H1 (cell line): ENCODE measurements around the gene ULBP3. TPM values are rescaled to one million over a fixed set of nuclear protein-coding genes. Genes with fewer than 3 reads are reported as not detected.
"Not testable (repeated sequence)": the region's sequence is repeated elsewhere in the genome, so short reads cannot be mapped to it uniquely, and the experiment has no call there.

ENCODE experiments used
- CTCF ChIA-PET: fragments of 300-600 bp; sonication (Branson Sonifier 250); formaldehyde crosslinking; loops from one replicate; lab custom pipeline; 2021; ENCODE audit not compliant: partially characterized antibody; lab: Charles Lee
- POLR2A ChIA-PET: fragments of 300-600 bp; sonication (Branson Sonifier 250); formaldehyde crosslinking; loops from one replicate; lab custom pipeline; 2021; ENCODE audit warnings: inconsistent platforms; ENCODE audit not compliant: partially characterized antibody; lab: Charles Lee
- DNase-seq, 2 experiments: peaks; one replicate each; pipeline versions ENCODE4 v3.0.0 to v3.0.0-alpha.2; 2010 to 2022; ENCODE audit warnings: low spot score in 2 of 2, low read depth in 1 of 2, mixed read lengths in 1 of 2
- FAIRE-seq: peaks from 2 replicates; lab custom pipeline; 2011; peaks lifted over from hg19 to GRCh38; lab: Jason Lieb, UNC
- H2AFZ ChIP-seq: 2 replicates; pipeline ENCODE4 v1.8.1; 2012; ENCODE audit warnings: low read length, inconsistent platforms
- H2AK5ac ChIP-seq: 2 replicates; pipeline ENCODE4 v1.6.1; 2013; ENCODE audit warnings: low read depth, low read length
- H2BK120ac ChIP-seq: replicated peaks from 2 replicates; pipeline ENCODE3; 2013; ENCODE audit warnings: low read depth, low read length, inconsistent platforms
- H2BK12ac ChIP-seq: 2 replicates; pipeline ENCODE4 v1.6.1; 2013; ENCODE audit warnings: low read depth, low read length
- H2BK15ac ChIP-seq: 2 replicates; pipeline ENCODE4 v1.6.1; 2013; ENCODE audit warnings: low read length
- H2BK20ac ChIP-seq: 2 replicates; pipeline ENCODE4 v1.6.1; 2013; ENCODE audit warnings: low read length
- H2BK5ac ChIP-seq: 2 replicates; pipeline ENCODE4 v1.6.1; 2013; ENCODE audit warnings: low read depth, low read length
- H3K14ac ChIP-seq: 2 replicates; pipeline ENCODE4 v1.6.1; 2013; ENCODE audit warnings: inconsistent platforms; ENCODE audit not compliant: insufficient read length
- H3K18ac ChIP-seq: 2 replicates; pipeline ENCODE4 v1.6.1; 2013; ENCODE audit warnings: low read length; ENCODE audit errors: extremely low read depth
- H3K23ac ChIP-seq: 2 replicates; pipeline ENCODE4 v1.6.1; 2013; ENCODE audit warnings: inconsistent platforms; ENCODE audit not compliant: insufficient read length
- H3K23me2 ChIP-seq: 2 replicates; pipeline ENCODE4 v1.6.1; 2013; ENCODE audit warnings: low read depth, low read length
- H3K27ac ChIP-seq: 2 replicates; pipeline ENCODE4 v1.6.1; 2011; ENCODE audit warnings: low read depth, low read length, inconsistent platforms
- H3K27me3 ChIP-seq, 4 experiments: replicated peaks in 1 of 4; 1 replicate in 1 of 4; 2 replicates in 3 of 4; pipeline versions ENCODE4 v1.6.1 to v1.8.1; 2011 to 2013; ENCODE audit warnings: low read length in 3 of 4, mild to moderate bottlenecking in 3 of 4, inconsistent platforms in 2 of 4, mixed read lengths in 2 of 4, moderate library complexity in 1 of 4; ENCODE audit not compliant: control insufficient read depth in 3 of 4, insufficient read depth in 3 of 4; ENCODE audit errors: extremely low read depth in 1 of 4
- H3K36me3 ChIP-seq, 4 experiments: 2 replicates each; pipeline versions ENCODE4 v1.6.1 to v1.8.1; 2011 to 2013; ENCODE audit warnings: mild to moderate bottlenecking in 4 of 4, low read length in 3 of 4, moderate library complexity in 2 of 4, control low read depth in 1 of 4, inconsistent platforms in 1 of 4; ENCODE audit not compliant: insufficient read depth in 4 of 4, control insufficient read depth in 2 of 4
- H3K4ac ChIP-seq: replicated peaks from 2 replicates; pipeline ENCODE3; 2013; ENCODE audit warnings: low read length, low read depth, mixed read lengths, inconsistent platforms; ENCODE audit not compliant: insufficient read length
- H3K4me1 ChIP-seq, 4 experiments: replicated peaks in 1 of 4; 1 replicate in 1 of 4; 2 replicates in 3 of 4; pipeline versions ENCODE4 v1.6.1 to v1.8.1; 2011 to 2013; ENCODE audit warnings: low read length in 3 of 4, inconsistent platforms in 2 of 4, mixed read lengths in 1 of 4; ENCODE audit not compliant: insufficient read depth in 4 of 4, control insufficient read depth in 3 of 4
- H3K4me2 ChIP-seq, 2 experiments: 2 replicates each; pipeline versions ENCODE4 v1.6.1 to v1.8.1; 2011 to 2013; ENCODE audit warnings: low read depth in 2 of 2, low read length in 2 of 2, control low read depth in 1 of 2, inconsistent platforms in 1 of 2, mild to moderate bottlenecking in 1 of 2; ENCODE audit not compliant: insufficient read depth in 1 of 2
- H3K4me3 ChIP-seq, 4 experiments: fragments of 200-600, 300-600 bp in 1 of 4; sonication (generic), shearing (Covaris generic), sonication (Bioruptor Twin) in 1 of 4; 2 replicates each; pipeline versions ENCODE4 v1.5.1 to v1.8.1; 2011 to 2016; ENCODE audit warnings: low read length in 4 of 4, low read depth in 3 of 4, control low read depth in 2 of 4, inconsistent platforms in 2 of 4, mild to moderate bottlenecking in 2 of 4, mixed read lengths in 1 of 4, moderate library complexity in 1 of 4; ENCODE audit not compliant: insufficient read depth in 2 of 4; ENCODE audit errors: extremely low read depth in 1 of 4
- H3K56ac ChIP-seq: replicated peaks from 2 replicates; pipeline ENCODE3; 2013; ENCODE audit warnings: low read depth, mild to moderate bottlenecking, mixed read lengths, low read length, inconsistent platforms; ENCODE audit not compliant: insufficient read length
- H3K79me1 ChIP-seq: 2 replicates; pipeline ENCODE4 v1.6.1; 2013; ENCODE audit warnings: low read depth, low read length, control low read depth
- H3K79me2 ChIP-seq, 2 experiments: 2 replicates each; pipeline versions ENCODE4 v1.6.1 to v1.8.1; 2012 to 2013; ENCODE audit warnings: low read length in 2 of 2, mild to moderate bottlenecking in 2 of 2, inconsistent platforms in 1 of 2; ENCODE audit not compliant: insufficient read depth in 2 of 2, control insufficient read depth in 1 of 2
- H3K9ac ChIP-seq, 4 experiments: replicated peaks in 1 of 4; 1 replicate in 1 of 4; 2 replicates in 3 of 4; pipeline versions ENCODE4 v1.6.1 to v1.8.1; 2011 to 2013; ENCODE audit warnings: low read depth in 3 of 4, low read length in 3 of 4, control low read depth in 2 of 4, mild to moderate bottlenecking in 2 of 4, moderate library complexity in 2 of 4, inconsistent platforms in 1 of 4; ENCODE audit errors: extremely low read depth in 1 of 4
- H3K9me3 ChIP-seq, 2 experiments: 2 replicates each; pipeline versions ENCODE4 v1.6.1 to v1.8.1; 2012 to 2013; ENCODE audit warnings: mild to moderate bottlenecking in 2 of 2, moderate library complexity in 2 of 2, control low read depth in 1 of 2, inconsistent platforms in 1 of 2, low read depth in 1 of 2, low read length in 1 of 2, mixed read lengths in 1 of 2; ENCODE audit not compliant: insufficient read depth in 2 of 2
- H4K20me1 ChIP-seq, 2 experiments: replicated peaks in 1 of 2; 2 replicates each; pipeline versions ENCODE3 to v1.8.1; 2011 to 2013; ENCODE audit warnings: inconsistent platforms in 2 of 2, low read length in 2 of 2, mild to moderate bottlenecking in 1 of 2; ENCODE audit not compliant: insufficient read depth in 2 of 2, control insufficient read depth in 1 of 2
- H4K5ac ChIP-seq: 2 replicates; pipeline ENCODE4 v1.6.1; 2013; ENCODE audit warnings: low read length, low read depth, mixed read lengths, inconsistent platforms; ENCODE audit not compliant: insufficient read length
- H4K8ac ChIP-seq: 2 replicates; pipeline ENCODE4 v1.8.0; 2013; ENCODE audit warnings: mild to moderate bottlenecking, moderate library complexity, low read length, inconsistent platforms; ENCODE audit not compliant: insufficient read depth; ENCODE audit errors: extremely low read depth
- H4K91ac ChIP-seq: replicated peaks from 2 replicates; pipeline ENCODE3; 2013; ENCODE audit warnings: low read length, mixed read lengths, inconsistent platforms; ENCODE audit not compliant: insufficient read length
- whole genome bisulfite sequencing, 2 experiments: shearing (Covaris generic) in 1 of 2; methylation state at CpG; one replicate each; pipeline versions ENCODE4 v1.1.6 to v1.1.7; 2013 to 2015; ENCODE audit warnings: low lambda C conversion rate in 2 of 2, mixed read lengths in 2 of 2, inconsistent platforms in 1 of 2, low coverage in 1 of 2, missing lambda C conversion rate in 1 of 2; ENCODE audit not compliant: insufficient replicate concordance in 2 of 2, insufficient coverage in 1 of 2, insufficient read length in 1 of 2; ENCODE audit errors: extremely low coverage in 1 of 2, missing lambda C conversion rate in 1 of 2; 5-methylcytosine and 5-hydroxymethylcytosine counted together
- polyA plus RNA-seq, 7 experiments: library from polyadenylated mRNA; depleted of rRNA in 3 of 7; stranded (reverse) in 5 of 7; unstranded in 2 of 7; fragments of >200 nt in 5 of 7; fragments of 200-250 nt in 2 of 7; gene quantifications; 1 replicate in 5 of 7; 2 replicates in 1 of 7; 4 replicates in 1 of 7; pipeline versions ENCODE4 v1.2.1 to v1.2.3, GENCODE V29; 2011 to 2013; ENCODE audit warnings: missing spikeins in 2 of 7, mixed read lengths in 2 of 7
- total RNA-seq: library from RNA; stranded (reverse); fragmentation: NEBNext Ultra II Directional; extraction: Animal tissue kit (Norgen Biotek cat#: 25700); gene quantifications from 2 replicates; pipeline ENCODE4 v1.2.1, GENCODE V29; 2021

Gene ULBP3
- total and polyA plus RNA-seq, 2 of the 8 experiments (the other 6 are each of a cell fraction or from before 2014, with no cell fraction given): 1.9 to 4.2 TPM

- H3K9me3 ChIP-seq, DNase-seq: not testable (repeated sequence)
Measured at GRCh38 chr6:150074396-150075033, 5.6 kb upstream of the ULBP3 start.

More at GRCh38 chr6:150074396-150075033, 5.6 kb upstream of the ULBP3 start:
- H3K56ac ChIP-seq, H2BK120ac ChIP-seq, H4K20me1 ChIP-seq, H3K9ac ChIP-seq, POLR2A ChIA-PET, H4K91ac ChIP-seq, H3K79me1 ChIP-seq, H2BK12ac ChIP-seq, H3K18ac ChIP-seq, H3K4me2 ChIP-seq, H3K23me2 ChIP-seq, H2BK15ac ChIP-seq, H3K14ac ChIP-seq, H2BK20ac ChIP-seq, H2BK5ac ChIP-seq, H3K23ac ChIP-seq, H2AFZ ChIP-seq, H2AK5ac ChIP-seq, H4K5ac ChIP-seq, H3K4me3 ChIP-seq, H3K27me3 ChIP-seq, H3K27ac ChIP-seq, FAIRE-seq, H3K4me1 ChIP-seq, H3K79me2 ChIP-seq, H3K4ac ChIP-seq, H3K36me3 ChIP-seq, H4K8ac ChIP-seq: not testable (repeated sequence)
- WGBS, 2 experiments: 84% methylated on average over 4 of the region's 4 CpGs; no CpG with 5 or more reads in 1 of the 2 experiments
- CTCF ChIA-PET: interaction anchor here (1.2 to 7.6 kb wide), 2 partner anchors 260 to 322 kb away, joined by 3 to 52 read pairs; no protein-coding TSS in a partner anchor
